Measurements from ENCODE around the gene AGFG1.

Gene AGFG1

GRCh38 chr2:227608561-227609338, 136.8 kb downstream of the AGFG1 start:
- Mint-ChIP-seq H3K36me3 (ENCODE audit: low read depth) (no peaks in the 10 kb centered on the region), H3K4me1 (ENCODE audit: low read depth) (peaks cover 6% of the 10 kb centered on the region), H3K4me3 (no peak overlapping the region), H3K9me3 (no peaks in the 10 kb centered on the region), H3K27me3 (ENCODE audit: low read depth) (peaks cover 30% of the 10 kb centered on the region), H3K27ac (no peak overlapping the region)

GRCh38 chr2:227610123-227610522, 138.2 kb downstream of the AGFG1 start:
- no peak overlapping the region for H3K27ac Mint-ChIP-seq
- H3K36me3 Mint-ChIP-seq (ENCODE audit: low read depth): no peaks in the 10 kb centered on the region
- peaks cover 6% of the 10 kb centered on the region for H3K4me1 Mint-ChIP-seq (ENCODE audit: low read depth)
- no peaks in the 10 kb centered on the region for H3K9me3 Mint-ChIP-seq
- no peak overlapping the region for H3K4me3 Mint-ChIP-seq
- H3K27me3 Mint-ChIP-seq (ENCODE audit: low read depth): peaks cover 30% of the 10 kb centered on the region

Measured in T-helper 1 cell treated with Interleukin-12 subunit alpha and Interleukin-12 subunit beta and Interleukin-4 antibody, amounts not matched to agents 30 μg/mL and 1 μg/mL, for 36 hours (primary cell).